ENCODE data around the gene ZNF507. TPM values are rescaled to one million over a fixed set of nuclear protein-coding genes. Genes with fewer than 3 reads are reported as not detected.

ZNF507 gene
- total RNA-seq, 1 experiment from 2014 or later = 31.1 TPM

- Histone ChIP-seq H2BK12ac (ENCODE audit: insufficient read length, low read depth, low read length) (no peak overlapping the region), H2AFZ (ENCODE audit: low read length) (no peak overlapping the region), H2BK20ac (ENCODE audit: low read depth, low read length, poor library complexity, severe bottlenecking) (no peak overlapping the region), H3K79me2 (ENCODE audit: insufficient read depth, low read length) (no peaks in the 10 kb centered on the region), H3K79me1 (ENCODE audit: insufficient read depth, low read depth, low read length, poor library complexity, severe bottlenecking) (no peaks in the 10 kb centered on the region), H2BK15ac (ENCODE audit: low read depth, low read length) (no peak overlapping the region), H3K9ac (ENCODE audit: extremely low read depth, insufficient read length, low read length) (no peak overlapping the region), H4K91ac (ENCODE audit: insufficient read length, low read depth, low read length) (no peak overlapping the region), H3K23ac (ENCODE audit: insufficient read length, low read depth, low read length) (no peak overlapping the region), H3K27ac (ENCODE audit: insufficient read length, low read depth, low read length) (no peak overlapping the region), H4K8ac (replicated peaks; ENCODE audit: insufficient read length, low read depth, low read length) (no peak overlapping the region), H3K27me3 (ENCODE audit: insufficient read depth, low read length) (no peaks in the 10 kb centered on the region), H2AK5ac (ENCODE audit: insufficient read length, low read length) (no peak overlapping the region), H3K18ac (ENCODE audit: insufficient read length, low read depth, low read length) (no peak overlapping the region), H3K4me2 (ENCODE audit: insufficient read depth, insufficient read length, low read length) (no peak overlapping the region), H4K20me1 (ENCODE audit: control insufficient read depth, insufficient read depth, insufficient read length) (no peaks in the 10 kb centered on the region), H3K14ac (ENCODE audit: insufficient read depth, low read length) (no peak overlapping the region), H3K56ac (ENCODE audit: insufficient read length, low read depth, low read length) (no peak overlapping the region), H3K9me3 (ENCODE audit: control insufficient read depth, low read depth, low read length) (no peaks in the 10 kb centered on the region), H2BK120ac (ENCODE audit: low read depth, low read length, poor library complexity, severe bottlenecking) (no peak overlapping the region), H3K23me2 (ENCODE audit: insufficient read length, low read depth, low read length, poor library complexity, severe bottlenecking) (no peaks in the 10 kb centered on the region), H4K5ac (ENCODE audit: insufficient read length, low read depth, low read length) (no peak overlapping the region), H2BK5ac (ENCODE audit: insufficient read length, low read length) (no peak overlapping the region), H3K4me1 (ENCODE audit: insufficient read depth, low read length) (no peaks in the 10 kb centered on the region), H3T11ph (ENCODE audit: low read length) (no peak overlapping the region), H3K4ac (ENCODE audit: low read depth, low read length) (no peak overlapping the region)
- H3K9me3 Mint-ChIP-seq = no peaks in the 10 kb centered on the region; a peak in 1 of 5 replicates
- no peak for TF ChIP-seq CTCF (conservative IDR thresholded peaks at IDR 0.05)
- H3K27ac Mint-ChIP-seq = no peak overlapping the region
- DNase-seq = no peak
- H3K4me3 Mint-ChIP-seq = no peak overlapping the region
- peaks cover 0 to under 1% of the 10 kb centered on the region in 2 experiments; a peak in 1 of 4 replicates for H3K4me1 Mint-ChIP-seq
- no CpG with 5 or more reads among the region's 9 CpGs for WGBS (ENCODE audit: extremely low coverage, insufficient read length, low lambda C conversion rate)
- no peaks in the 10 kb centered on the region for H3K27me3 Mint-ChIP-seq (ENCODE audit: low read depth)
- H3K36me3 Mint-ChIP-seq (ENCODE audit: insufficient read depth in 1 of 3, low read depth in 3 of 3) = peaks cover 16 to 76% (median 56%) of the 10 kb centered on the region in 3 experiments; a peak in 6 of 7 replicates
Observed at GRCh38 chr19:32361574-32362317, 16.3 kb downstream of the ZNF507 start.

Data from H9 (cell line).